BE2C (cell line): ENCODE data around the gene KCP.

Source experiments
- DNase-seq: peaks from one replicate; pipeline ENCODE4 v3.0.0-alpha.2; 2020
- H3K27me3 ChIP-seq: fragments of 250-450 bp; sonication (Bioruptor Pico); 2 replicates; pipeline ENCODE4 v1.5.1; 2020; ENCODE audit warnings: mild to moderate bottlenecking
- H3K36me3 ChIP-seq: fragments of 250-450 bp; sonication (Bioruptor Pico); 2 replicates; pipeline ENCODE4 v1.5.1; 2020; ENCODE audit warnings: mild to moderate bottlenecking
- H3K4me1 ChIP-seq: fragments of 250-450 bp; sonication (Bioruptor Pico); 2 replicates; pipeline ENCODE4 v1.5.1; 2020
- H3K4me3 ChIP-seq: 2 replicates; pipeline ENCODE4 v1.5.1; 2011; ENCODE audit warnings: low read depth, low read length
- H3K9me3 ChIP-seq: fragments of 250-450 bp; sonication (Bioruptor Pico); 2 replicates; pipeline ENCODE4 v1.5.1; 2020
- TF ChIP-seq, protein P1 (sequence below): IDR thresholded peaks from 2 replicates; pipeline ENCODE4 v1.5.1; 2012; ENCODE audit warnings: mild to moderate bottlenecking, low read depth, low read length

The KCP gene

GRCh38 chr7:128858380-128859231, 51.9 kb downstream of the KCP start:
- peaks cover 9% of the 10 kb centered on the region; the same call in 1 of the 2 replicates for H3K36me3 ChIP-seq
- H3K9me3 ChIP-seq = no peaks in the 10 kb centered on the region
- TF ChIP-seq, protein P1, sequence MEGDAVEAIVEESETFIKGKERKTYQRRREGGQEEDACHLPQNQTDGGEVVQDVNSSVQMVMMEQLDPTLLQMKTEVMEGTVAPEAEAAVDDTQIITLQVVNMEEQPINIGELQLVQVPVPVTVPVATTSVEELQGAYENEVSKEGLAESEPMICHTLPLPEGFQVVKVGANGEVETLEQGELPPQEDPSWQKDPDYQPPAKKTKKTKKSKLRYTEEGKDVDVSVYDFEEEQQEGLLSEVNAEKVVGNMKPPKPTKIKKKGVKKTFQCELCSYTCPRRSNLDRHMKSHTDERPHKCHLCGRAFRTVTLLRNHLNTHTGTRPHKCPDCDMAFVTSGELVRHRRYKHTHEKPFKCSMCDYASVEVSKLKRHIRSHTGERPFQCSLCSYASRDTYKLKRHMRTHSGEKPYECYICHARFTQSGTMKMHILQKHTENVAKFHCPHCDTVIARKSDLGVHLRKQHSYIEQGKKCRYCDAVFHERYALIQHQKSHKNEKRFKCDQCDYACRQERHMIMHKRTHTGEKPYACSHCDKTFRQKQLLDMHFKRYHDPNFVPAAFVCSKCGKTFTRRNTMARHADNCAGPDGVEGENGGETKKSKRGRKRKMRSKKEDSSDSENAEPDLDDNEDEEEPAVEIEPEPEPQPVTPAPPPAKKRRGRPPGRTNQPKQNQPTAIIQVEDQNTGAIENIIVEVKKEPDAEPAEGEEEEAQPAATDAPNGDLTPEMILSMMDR = no peak
- H3K27me3 ChIP-seq = no peaks in the 10 kb centered on the region
- 0 out of 2 replicates have a peak, but pooled peaks cover 4% of the 10 kb centered on the region for H3K4me1 ChIP-seq
- no peak for DNase-seq
- no peak overlapping the region for H3K4me3 ChIP-seq

DNA sequence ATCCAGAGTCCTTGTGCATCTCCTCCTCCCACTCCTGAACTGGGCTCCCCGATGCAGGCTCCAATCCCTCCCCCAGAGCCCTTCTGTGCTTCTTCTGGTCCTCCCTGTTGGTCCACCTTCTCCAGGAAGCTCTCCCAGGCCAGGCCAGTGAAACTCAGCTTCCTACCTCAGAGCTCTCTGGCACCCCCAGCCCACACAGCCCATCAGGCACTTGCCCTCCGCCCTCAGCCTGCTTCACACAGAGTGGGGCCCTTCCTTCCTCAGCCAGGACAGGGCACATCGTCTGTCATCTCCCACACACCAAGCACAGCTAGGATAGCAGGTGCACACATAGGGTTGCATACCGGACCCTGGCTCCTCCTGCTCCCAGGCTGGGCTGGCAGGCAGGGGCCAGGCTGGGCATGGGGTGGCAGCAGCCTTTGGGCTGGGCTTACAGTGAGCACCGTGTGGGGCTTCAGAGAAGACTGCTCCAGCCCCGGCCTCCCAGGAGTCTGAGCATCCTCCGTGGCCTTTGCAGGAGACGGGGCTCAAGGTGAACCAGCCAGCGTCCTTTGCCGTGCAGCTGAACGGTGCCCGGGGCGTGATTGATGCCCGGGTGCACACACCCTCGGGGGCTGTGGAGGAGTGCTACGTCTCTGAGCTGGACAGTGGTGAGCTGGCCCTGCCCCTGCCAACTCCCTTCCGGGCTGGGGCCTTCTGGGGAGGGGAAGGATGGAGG, 54.3 kb downstream of the KCP start:
- H3K4me3 ChIP-seq = no peak overlapping the region
- DNase-seq = no peak
- TF ChIP-seq, protein P1 = no peak
- H3K36me3 ChIP-seq = peaks cover 30% of the 10 kb centered on the region
- H3K9me3 ChIP-seq = no peaks in the 10 kb centered on the region
- H3K4me1 ChIP-seq = 0 out of 2 replicates have a peak, but pooled peaks cover 4% of the 10 kb centered on the region
- no peaks in the 10 kb centered on the region for H3K27me3 ChIP-seq

DNA sequence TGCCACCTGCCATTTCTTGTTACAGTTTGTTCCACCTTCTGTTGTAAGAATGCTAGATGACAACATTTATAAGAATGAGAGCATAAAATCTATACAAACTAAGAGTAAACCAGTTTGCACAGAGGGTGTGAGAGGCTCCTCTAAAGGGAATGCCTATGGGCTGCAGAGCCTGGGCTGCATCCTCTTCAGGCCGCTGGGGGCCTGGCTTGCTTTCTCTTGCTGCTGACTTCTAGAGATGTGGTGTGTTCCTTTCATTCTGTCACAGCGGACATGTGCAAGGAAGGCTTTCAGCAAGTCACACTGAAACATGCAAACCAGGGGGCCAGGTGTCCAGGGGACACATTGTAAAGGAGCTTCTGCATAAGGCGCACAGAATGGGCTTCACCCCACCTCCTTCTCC, 55.0 kb downstream of the KCP start:
- H3K9me3 ChIP-seq = no peaks in the 10 kb centered on the region
- H3K27me3 ChIP-seq = no peaks in the 10 kb centered on the region
- no peak overlapping the region for H3K4me3 ChIP-seq
- H3K4me1 ChIP-seq = no peaks in the 10 kb centered on the region
- no peak for DNase-seq
- TF ChIP-seq, protein P1 = no peak
- peaks cover 31% of the 10 kb centered on the region for H3K36me3 ChIP-seq

DNA sequence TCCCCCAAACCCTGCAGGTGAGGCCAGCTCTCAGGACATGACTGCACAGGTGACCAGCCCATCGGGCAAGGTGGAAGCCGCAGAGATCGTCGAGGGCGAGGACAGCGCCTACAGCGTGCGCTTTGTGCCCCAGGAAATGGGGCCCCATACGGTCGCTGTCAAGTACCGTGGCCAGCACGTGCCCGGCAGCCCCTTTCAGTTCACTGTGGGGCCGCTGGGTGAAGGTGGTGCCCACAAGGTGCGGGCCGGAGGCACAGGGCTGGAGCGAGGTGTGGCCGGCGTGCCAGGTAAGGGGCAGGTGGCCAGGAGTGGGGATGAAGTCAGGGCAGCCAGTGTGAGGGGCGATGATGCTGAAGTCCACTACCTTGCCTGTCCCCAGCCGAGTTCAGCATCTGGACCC, 56.1 kb downstream of the KCP start:
- H3K36me3 ChIP-seq = peaks cover 31% of the 10 kb centered on the region
- no peaks in the 10 kb centered on the region for H3K27me3 ChIP-seq

DNA sequence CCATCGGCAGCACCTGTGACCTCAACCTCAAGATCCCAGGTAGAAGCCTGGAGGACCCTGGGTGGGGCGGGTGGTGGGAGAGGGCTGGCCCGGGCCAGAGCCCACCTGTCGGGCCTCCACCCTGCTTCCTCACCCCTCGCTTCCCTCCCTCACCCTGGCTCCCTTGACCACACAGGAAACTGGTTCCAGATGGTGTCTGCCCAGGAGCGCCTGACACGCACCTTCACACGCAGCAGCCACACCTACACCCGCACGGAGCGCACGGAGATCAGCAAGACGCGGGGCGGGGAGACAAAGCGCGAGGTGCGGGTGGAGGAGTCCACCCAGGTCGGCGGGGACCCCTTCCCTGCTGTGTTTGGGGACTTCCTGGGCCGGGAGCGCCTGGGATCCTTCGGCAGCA, 56.7 kb downstream of the KCP start:
- Histone ChIP-seq H3K36me3 (peaks cover 31% of the 10 kb centered on the region), H3K4me3 (no peak overlapping the region), H3K4me1 (no peaks in the 10 kb centered on the region), H3K9me3 (no peaks in the 10 kb centered on the region), H3K27me3 (no peaks in the 10 kb centered on the region)
- no peak for DNase-seq
- TF ChIP-seq, protein P1 = no peak

More for the DNA sequence above, 56.1 kb downstream of the KCP start:
- H3K9me3 ChIP-seq = no peaks in the 10 kb centered on the region
- H3K4me3 ChIP-seq = no peak overlapping the region
- TF ChIP-seq, protein P1 = no peak
- DNase-seq = no peak
- no peaks in the 10 kb centered on the region for H3K4me1 ChIP-seq
